Measurements from ENCODE around the gene DST. TPM values are rescaled to one million over a fixed set of nuclear protein-coding genes. Genes with fewer than 3 reads are reported as not detected.

Gene DST
- polyA plus RNA-seq, 3 donors = 1.1 to 7.4 (median 3.2) TPM

- H3K27me3 ChIP-seq (ENCODE audit: control insufficient read depth in 2 of 2, insufficient read depth in 2 of 2, low read length in 2 of 2) = no peaks in the 10 kb centered on the region
- H3K4me1 Mint-ChIP-seq = peaks cover 8% of the 10 kb centered on the region
- H3K36me3 ChIP-seq (replicated peaks in 1 of 2; ENCODE audit: control insufficient read depth in 1 of 2, insufficient read depth in 2 of 2, low read length in 2 of 2) = no peaks in the 10 kb centered on the region
- no peak overlapping the region for H3K27ac ChIP-seq (ENCODE audit: low read depth in 1 of 2, low read length in 2 of 2)
- H3K9me3 Mint-ChIP-seq = no peaks in the 10 kb centered on the region
- DNase-seq = no peak
- H3K4me3 ChIP-seq (replicated peaks in 1 of 3; ENCODE audit: low read depth in 2 of 3, low read length in 3 of 3) = no peak overlapping the region
- H3K4me2 ChIP-seq (replicated peaks; ENCODE audit: extremely low read depth, low read length, poor library complexity, severe bottlenecking) = no peak overlapping the region
- no peaks in the 10 kb centered on the region for H4K20me1 ChIP-seq (ENCODE audit: insufficient read depth, low read length)
- peak overlapping the region in 1 of 7 donors; percentile 64 for H3K27ac Mint-ChIP-seq
- H3K9me3 ChIP-seq (replicated peaks in 1 of 2; ENCODE audit: control insufficient read depth in 1 of 2, insufficient read depth in 1 of 2, low read length in 2 of 2) = no peaks in the 10 kb centered on the region
- H3K27me3 Mint-ChIP-seq (ENCODE audit: low read depth in 3 of 3) = no peaks in the 10 kb centered on the region
- H3K4me1 ChIP-seq (ENCODE audit: control insufficient read depth in 1 of 2, insufficient read depth in 2 of 2, low read length in 2 of 2) = peaks cover 0 to 4% of the 10 kb centered on the region in 2 donors
- 83% methylated on average over 1 of the region's 2 CpGs for WGBS (ENCODE audit: insufficient coverage)
- no peaks in the 10 kb centered on the region for H3K79me2 ChIP-seq (ENCODE audit: insufficient read depth, low read length)
- TF ChIP-seq CTCF (IDR thresholded peaks at IDR 0.05) = no peak
- H3K9ac ChIP-seq (ENCODE audit: insufficient read depth, low read length, poor library complexity, severe bottlenecking) = no peak overlapping the region
- H3K4me3 Mint-ChIP-seq = no peak overlapping the region
- no peak overlapping the region for H2AFZ ChIP-seq (ENCODE audit: insufficient read depth, low read depth, low read length, poor library complexity, severe bottlenecking)
- H3K36me3 Mint-ChIP-seq = no peaks in the 10 kb centered on the region
- intact Hi-C loops (cut with micrococcal nuclease) = no loop called here
These were observed 43.3 kb upstream of the DST start for GRCh38 chr6:56685994-56686393.

- Histone ChIP-seq H3K4me2 (replicated peaks; ENCODE audit: extremely low read depth, low read length, poor library complexity, severe bottlenecking) (no peak overlapping the region), H2AFZ (ENCODE audit: insufficient read depth, low read depth, low read length, poor library complexity, severe bottlenecking) (no peak overlapping the region), H3K4me3 (replicated peaks in 1 of 3; ENCODE audit: low read depth in 2 of 3, low read length in 3 of 3) (no peak overlapping the region), H3K9me3 (replicated peaks in 1 of 2; ENCODE audit: control insufficient read depth in 1 of 2, insufficient read depth in 1 of 2, low read length in 2 of 2) (no peaks in the 10 kb centered on the region), H4K20me1 (ENCODE audit: insufficient read depth, low read length) (no peaks in the 10 kb centered on the region), H3K4me1 (ENCODE audit: control insufficient read depth in 1 of 2, insufficient read depth in 2 of 2, low read length in 2 of 2) (no peaks in the 10 kb centered on the region), H3K36me3 (replicated peaks in 1 of 2; ENCODE audit: control insufficient read depth in 1 of 2, insufficient read depth in 2 of 2, low read length in 2 of 2) (no peaks in the 10 kb centered on the region), H3K79me2 (ENCODE audit: insufficient read depth, low read length) (no peaks in the 10 kb centered on the region), H3K27ac (ENCODE audit: low read depth in 1 of 2, low read length in 2 of 2) (no peak overlapping the region), H3K9ac (ENCODE audit: insufficient read depth, low read length, poor library complexity, severe bottlenecking) (no peak overlapping the region), H3K27me3 (ENCODE audit: control insufficient read depth in 2 of 2, insufficient read depth in 2 of 2, low read length in 2 of 2) (no peaks in the 10 kb centered on the region)
- Mint-ChIP-seq H3K36me3 (no peaks in the 10 kb centered on the region), H3K27ac (no peak overlapping the region), H3K4me1 (peaks cover 2% of the 10 kb centered on the region), H3K27me3 (ENCODE audit: low read depth in 3 of 3) (no peaks in the 10 kb centered on the region), H3K4me3 (no peak overlapping the region), H3K9me3 (no peaks in the 10 kb centered on the region)
- no peak for TF ChIP-seq CTCF (IDR thresholded peaks at IDR 0.05)
- 93% methylated on average over 2 of the region's 8 CpGs for WGBS (ENCODE audit: insufficient coverage)
- intact Hi-C loops (cut with micrococcal nuclease) = no loop called here
- no peak for DNase-seq
These were observed 42.5 kb upstream of the DST start for GRCh38 chr6:56685102-56685733.

Data from CD14-positive monocyte (primary cell).